ENCODE measurements around the gene SLC35E2B. TPM values are rescaled to one million over a fixed set of nuclear protein-coding genes. Genes with fewer than 3 reads are reported as not detected.

SLC35E2B gene
- total RNA-seq, 1 experiment from 2014 or later, result 41.7 TPM

GRCh38 chr1:1623631-1624442 is 68.8 kb downstream of the SLC35E2B start:
- H2BK120ac ChIP-seq (ENCODE audit: low read depth, low read length, poor library complexity, severe bottlenecking), result no peak overlapping the region
- DNase-seq, result no peak
- no peak overlapping the region for H3K56ac ChIP-seq (ENCODE audit: insufficient read length, low read depth, low read length)
- H4K91ac ChIP-seq (ENCODE audit: insufficient read length, low read depth, low read length), result no peak overlapping the region
- no peaks in the 10 kb centered on the region for H3K23me2 ChIP-seq (ENCODE audit: insufficient read length, low read depth, low read length, poor library complexity, severe bottlenecking)
- no peak overlapping the region for H3K27ac Mint-ChIP-seq
- no peak overlapping the region for H2BK15ac ChIP-seq (ENCODE audit: low read depth, low read length)
- no peak overlapping the region for H4K5ac ChIP-seq (ENCODE audit: insufficient read length, low read depth, low read length)
- H3T11ph ChIP-seq (ENCODE audit: low read length), result no peak overlapping the region
- no peak overlapping the region for H3K27ac ChIP-seq (ENCODE audit: insufficient read length, low read depth, low read length)
- H2BK12ac ChIP-seq (ENCODE audit: insufficient read length, low read depth, low read length), result no peak overlapping the region
- no peaks in the 10 kb centered on the region for H3K4me1 ChIP-seq (ENCODE audit: insufficient read depth, low read length)
- H4K20me1 ChIP-seq (ENCODE audit: control insufficient read depth, insufficient read depth, insufficient read length), result no peaks in the 10 kb centered on the region
- no peaks in the 10 kb centered on the region for H3K79me1 ChIP-seq (ENCODE audit: insufficient read depth, low read depth, low read length, poor library complexity, severe bottlenecking)
- H3K4me2 ChIP-seq (ENCODE audit: insufficient read depth, insufficient read length, low read length), result no peak overlapping the region
- no peaks in the 10 kb centered on the region for H3K79me2 ChIP-seq (ENCODE audit: insufficient read depth, low read length)
- H4K8ac ChIP-seq (replicated peaks; ENCODE audit: insufficient read length, low read depth, low read length), result no peak overlapping the region
- no peak overlapping the region for H2AK5ac ChIP-seq (ENCODE audit: insufficient read length, low read length)
- no peaks in the 10 kb centered on the region for H3K9me3 Mint-ChIP-seq
- no peak for TF ChIP-seq CTCF (conservative IDR thresholded peaks at IDR 0.05)
- H3K18ac ChIP-seq (ENCODE audit: insufficient read length, low read depth, low read length), result no peak overlapping the region
- H3K4ac ChIP-seq (ENCODE audit: low read depth, low read length), result no peak overlapping the region
- H3K9ac ChIP-seq (ENCODE audit: extremely low read depth, insufficient read length, low read length), result no peak overlapping the region
- no peaks in the 10 kb centered on the region for H3K9me3 ChIP-seq (ENCODE audit: control insufficient read depth, low read depth, low read length)
- no peak overlapping the region for H3K14ac ChIP-seq (ENCODE audit: insufficient read depth, low read length)
- no peaks in the 10 kb centered on the region for H3K4me1 Mint-ChIP-seq
- whole genome bisulfite sequencing (ENCODE audit: extremely low coverage, insufficient read length, low lambda C conversion rate), result no CpG with 5 or more reads among the region's 51 CpGs
- H3K4me3 Mint-ChIP-seq, result no peak overlapping the region
- H3K23ac ChIP-seq (ENCODE audit: insufficient read length, low read depth, low read length), result no peak overlapping the region
- H3K27me3 Mint-ChIP-seq (ENCODE audit: low read depth), result no peaks in the 10 kb centered on the region; the same call in 1 of the 2 replicates
- no peak overlapping the region for H2BK5ac ChIP-seq (ENCODE audit: insufficient read length, low read length)
- H2AFZ ChIP-seq (ENCODE audit: low read length), result no peak overlapping the region
- H3K36me3 Mint-ChIP-seq (ENCODE audit: insufficient read depth in 1 of 3, low read depth in 3 of 3), result peaks cover 0 to 2% (median 0%) of the 10 kb centered on the region in 3 experiments; a peak in 1 of 7 replicates
- no peaks in the 10 kb centered on the region for H3K27me3 ChIP-seq (ENCODE audit: insufficient read depth, low read length)
- no peak overlapping the region for H2BK20ac ChIP-seq (ENCODE audit: low read depth, low read length, poor library complexity, severe bottlenecking)
